ENCODE measurements around the gene AMACR.

GRCh38 chr5:33997331-33997983, 10.4 kb downstream of the AMACR start:
- TF ChIP-seq GATA3 (IDR thresholded peaks at IDR 0.05; ENCODE audit: low read depth, low read length) (no peak), GATA2 (IDR thresholded peaks at IDR 0.05; ENCODE audit: low read depth, low read length) (no peak)

All from SH-SY5Y (cell line).